Neural progenitor cell (in vitro differentiated cells): ENCODE results near the gene ZBTB7B. TPM values are rescaled to one million over a fixed set of nuclear protein-coding genes. Genes with fewer than 3 reads are reported as not detected.

Source experiments
- DNase-seq: peaks from one replicate; pipeline ENCODE4 v3.0.0-alpha.2; 2016; ENCODE audit warnings: low spot score
- H2AFZ ChIP-seq: fragments of 200-600 bp; sonication (generic); replicated peaks from 2 replicates; pipeline ENCODE4 v1.6.1; 2016; ENCODE audit warnings: antibody characterized with exemption
- H3F3A ChIP-seq: fragments of 200-600 bp; sonication (generic); 2 replicates; pipeline ENCODE4 v1.6.1; 2016; ENCODE audit warnings: antibody characterized with exemption, low read depth
- H3K27ac ChIP-seq: fragments of 200-600 bp; sonication (generic); 2 replicates; pipeline ENCODE4 v1.5.1; 2016; ENCODE audit warnings: mild to moderate bottlenecking
- H3K27me3 ChIP-seq: fragments of 200-600 bp; sonication (generic); 2 replicates; pipeline ENCODE4 v1.6.1; 2016; ENCODE audit warnings: mild to moderate bottlenecking, moderate library complexity
- H3K36me3 ChIP-seq: fragments of 200-600 bp; sonication (generic); 2 replicates; pipeline ENCODE4 v1.5.1; 2016
- H3K4me1 ChIP-seq: fragments of 200-600 bp; sonication (generic); 2 replicates; pipeline ENCODE4 v1.6.1; 2016; ENCODE audit warnings: mixed run types
- H3K4me2 ChIP-seq: fragments of 200-600 bp; sonication (generic); 2 replicates; pipeline ENCODE4 v1.6.1; 2016
- H3K4me3 ChIP-seq: fragments of 200-600 bp; sonication (generic); 2 replicates; pipeline ENCODE4 v1.5.1; 2016
- H3K79me2 ChIP-seq: fragments of 200-600 bp; sonication (generic); 2 replicates; pipeline ENCODE4 v1.6.1; 2016; ENCODE audit warnings: low read depth
- H3K9ac ChIP-seq: fragments of 200-600 bp; sonication (generic); 2 replicates; pipeline ENCODE4 v1.6.1; 2016
- H3K9me3 ChIP-seq: fragments of 200-600 bp; sonication (generic); 2 replicates; pipeline ENCODE4 v1.5.1; 2016; ENCODE audit warnings: low read depth
- H4K20me1 ChIP-seq: fragments of 200-600 bp; sonication (generic); 2 replicates; pipeline ENCODE4 v1.6.1; 2016; ENCODE audit warnings: low read depth
- H3K27ac Mint-ChIP-seq: 3 replicates; pipeline ENCODE4 v1.8.0; 2021; ENCODE audit warnings: mixed read lengths
- H3K27me3 Mint-ChIP-seq: 2 replicates; pipeline ENCODE4 v1.8.0; 2022; ENCODE audit warnings: low read depth, mild to moderate bottlenecking, inconsistent platforms, moderate library complexity, mixed read lengths; ENCODE audit not compliant: insufficient read depth
- H3K36me3 Mint-ChIP-seq: 3 replicates; pipeline ENCODE4 v1.8.0; 2021; ENCODE audit warnings: mixed read lengths
- H3K4me1 Mint-ChIP-seq: 3 replicates; pipeline ENCODE4 v1.8.0; 2021; ENCODE audit warnings: mixed read lengths
- H3K4me3 Mint-ChIP-seq: 3 replicates; pipeline ENCODE4 v1.8.0; 2021; ENCODE audit warnings: mild to moderate bottlenecking, moderate library complexity, mixed read lengths
- H3K9me3 Mint-ChIP-seq: 3 replicates; pipeline ENCODE4 v1.8.0; 2020; ENCODE audit warnings: mixed read lengths
- CTCF ChIP-seq: fragments of 200-600 bp; sonication (generic); IDR thresholded peaks from 2 replicates; pipeline ENCODE4 v1.5.1; 2017; ENCODE audit warnings: antibody characterized with exemption, mild to moderate bottlenecking
- EZH2 ChIP-seq: fragments of 200-600 bp; sonication (generic); IDR thresholded peaks from 2 replicates; pipeline ENCODE4 v1.6.1; 2017; ENCODE audit warnings: antibody characterized with exemption, mild to moderate bottlenecking, moderate library complexity
- EZH2phosphoT487 ChIP-seq: fragments of 200-600 bp; sonication (generic); IDR thresholded peaks from 2 replicates; pipeline ENCODE4 v1.6.1; 2017; ENCODE audit warnings: antibody characterized with exemption
- total RNA-seq: library from RNA; depleted of rRNA; stranded (reverse); fragments of >200 nt; gene quantifications from 2 replicates; pipeline ENCODE4 v1.2.3, GENCODE V29; 2015; ENCODE audit warnings: low replicate concordance

The ZBTB7B gene
- total RNA-seq, 1 donor from 2014 or later, result 4.7 TPM

DNA sequence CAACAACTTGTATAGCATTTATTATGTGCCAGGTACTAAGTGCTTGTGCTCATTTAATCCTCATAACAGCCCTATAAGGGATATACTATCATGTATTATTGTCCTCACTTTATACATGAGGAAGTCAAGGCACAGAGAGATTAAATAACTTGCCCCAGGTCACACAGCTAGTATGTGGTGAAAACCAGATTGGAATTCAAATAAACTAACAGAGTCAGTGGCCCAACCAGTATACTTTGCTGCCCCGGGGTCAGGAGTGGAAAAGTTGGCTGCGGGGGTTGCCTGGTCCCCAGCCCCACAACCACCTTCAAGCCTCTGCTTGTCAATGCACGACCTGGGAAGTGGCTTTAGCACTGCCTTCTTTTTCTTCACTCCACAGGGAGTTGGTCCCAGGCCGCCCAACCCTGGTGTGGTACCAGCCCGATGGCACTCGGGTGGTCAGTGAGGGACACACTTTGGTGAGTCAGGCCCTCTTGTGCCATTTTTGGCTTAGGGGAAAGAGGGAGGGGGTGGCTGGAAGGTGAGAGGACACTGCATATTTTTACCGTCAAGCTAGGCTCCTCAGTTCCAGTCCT lies 51.0 kb downstream of the ZBTB7B start:
- peaks cover 29% of the 10 kb centered on the region for H3K4me1 Mint-ChIP-seq
- Histone ChIP-seq H3K9me3 (no peaks in the 10 kb centered on the region), H3K27me3 (peaks cover 20% of the 10 kb centered on the region), H3K27ac (no peak overlapping the region), H3K4me1 (peaks cover 16% of the 10 kb centered on the region), H2AFZ (no peak overlapping the region), H3K79me2 (no peaks in the 10 kb centered on the region), H3K4me3 (no peak overlapping the region), H3K9ac (no peak overlapping the region), H3F3A (peaks cover 23% of the 10 kb centered on the region), H4K20me1 (peaks cover 16% of the 10 kb centered on the region), H3K36me3 (no peaks in the 10 kb centered on the region), H3K4me2 (no peak overlapping the region)
- TF ChIP-seq EZH2phosphoT487 (no peak), CTCF (no peak), EZH2 (no peak)
- no peaks in the 10 kb centered on the region for H3K36me3 Mint-ChIP-seq
- no peaks in the 10 kb centered on the region for H3K9me3 Mint-ChIP-seq
- no peak overlapping the region for H3K27ac Mint-ChIP-seq
- no peak for DNase-seq
- H3K4me3 Mint-ChIP-seq, result peak overlapping the region; percentile 65
- H3K27me3 Mint-ChIP-seq, result peaks cover 7% of the 10 kb centered on the region

- H3K9me3 Mint-ChIP-seq, result no peaks in the 10 kb centered on the region
- Histone ChIP-seq H3K4me2 (no peak overlapping the region), H3K4me1 (peaks cover 9% of the 10 kb centered on the region), H3K27ac (no peak overlapping the region), H3F3A (peaks cover 4% of the 10 kb centered on the region), H4K20me1 (peaks cover 19% of the 10 kb centered on the region), H3K9ac (no peak overlapping the region), H3K79me2 (no peaks in the 10 kb centered on the region), H3K36me3 (no peaks in the 10 kb centered on the region), H3K9me3 (no peaks in the 10 kb centered on the region), H2AFZ (no peak overlapping the region), H3K4me3 (no peak overlapping the region), H3K27me3 (peaks cover 12% of the 10 kb centered on the region)
- H3K27ac Mint-ChIP-seq, result no peak overlapping the region
- no peak for TF ChIP-seq CTCF
- no peak for TF ChIP-seq EZH2
- no peak for TF ChIP-seq EZH2phosphoT487
- H3K4me1 Mint-ChIP-seq, result peaks cover 19% of the 10 kb centered on the region
- no peak for DNase-seq
- H3K36me3 Mint-ChIP-seq, result no peaks in the 10 kb centered on the region
- no peak overlapping the region for H3K4me3 Mint-ChIP-seq
- H3K27me3 Mint-ChIP-seq, result peaks cover 7% of the 10 kb centered on the region
These were observed 54.5 kb downstream of the ZBTB7B start for GRCh38 chr1:155057104-155057503.

- peaks cover 11% of the 10 kb centered on the region for H3K27me3 Mint-ChIP-seq
- no peaks in the 10 kb centered on the region for H3K36me3 Mint-ChIP-seq
- no peaks in the 10 kb centered on the region for H3K9me3 Mint-ChIP-seq
- no peak overlapping the region for H2AFZ ChIP-seq
- no peak overlapping the region for H3K4me2 ChIP-seq
- no peaks in the 10 kb centered on the region for H3K9me3 ChIP-seq
- peaks cover 6% of the 10 kb centered on the region for H3K27me3 ChIP-seq
- H3K4me3 ChIP-seq, result no peak overlapping the region
- no peaks in the 10 kb centered on the region for H3K79me2 ChIP-seq
- peaks cover 10% of the 10 kb centered on the region for H3F3A ChIP-seq
- H3K4me1 Mint-ChIP-seq, result peaks cover 17% of the 10 kb centered on the region
- DNase-seq, result no peak
- no peak overlapping the region for H3K9ac ChIP-seq
- no peak for TF ChIP-seq EZH2phosphoT487
- no peak for TF ChIP-seq CTCF
- TF ChIP-seq EZH2, result no peak
- no peak overlapping the region for H3K27ac Mint-ChIP-seq
- H3K4me1 ChIP-seq, result peaks cover 6% of the 10 kb centered on the region
- no peak overlapping the region for H3K27ac ChIP-seq
- no peak overlapping the region for H3K4me3 Mint-ChIP-seq
- H4K20me1 ChIP-seq, result peaks cover 12% of the 10 kb centered on the region
- H3K36me3 ChIP-seq, result no peaks in the 10 kb centered on the region
These were observed 55.2 kb downstream of the ZBTB7B start for GRCh38 chr1:155057788-155058211.
